Astrocyte (in vitro differentiated cells and primary cell): ENCODE results near the gene RAB5B. TPM values are rescaled to one million over a fixed set of nuclear protein-coding genes. Genes with fewer than 3 reads are reported as not detected.

ENCODE experiments used
- DNase-seq: peaks from one replicate; pipeline ENCODE4 v3.0.0-alpha.2; 2010; ENCODE audit warnings: low read depth
- FAIRE-seq: peaks from 2 replicates; lab custom pipeline; 2011; peaks lifted over from hg19 to GRCh38; lab: Jason Lieb, UNC
- H2AFZ ChIP-seq: 2 replicates; pipeline ENCODE4 v1.6.0; 2012; ENCODE audit warnings: low read depth, low read length, inconsistent platforms
- H3K27ac ChIP-seq: 2 replicates; pipeline ENCODE4 v1.5.1; 2011; ENCODE audit warnings: low read depth, low read length, inconsistent platforms
- H3K27me3 ChIP-seq: 2 replicates; pipeline ENCODE4 v1.6.0; 2011; ENCODE audit warnings: low read length, inconsistent platforms; ENCODE audit not compliant: insufficient read depth
- H3K36me3 ChIP-seq: 2 replicates; pipeline ENCODE4 v1.5.1; 2011; ENCODE audit warnings: low read length, inconsistent platforms; ENCODE audit not compliant: insufficient read depth
- H3K4me1 ChIP-seq: 2 replicates; pipeline ENCODE4 v1.5.1; 2011; ENCODE audit warnings: low read length, inconsistent platforms; ENCODE audit not compliant: insufficient read depth
- H3K4me2 ChIP-seq: 2 replicates; pipeline ENCODE4 v1.6.0; 2012; ENCODE audit warnings: low read length, inconsistent platforms
- H3K4me3 ChIP-seq: 2 replicates; pipeline ENCODE4 v1.5.1; 2011; ENCODE audit warnings: low read depth, mild to moderate bottlenecking, low read length, inconsistent platforms; ENCODE audit not compliant: insufficient read depth
- H3K79me2 ChIP-seq: 2 replicates; pipeline ENCODE4 v1.6.0; 2012; ENCODE audit warnings: mild to moderate bottlenecking, low read length, inconsistent platforms; ENCODE audit not compliant: insufficient read depth
- H3K9ac ChIP-seq: 2 replicates; pipeline ENCODE4 v1.6.0; 2012; ENCODE audit warnings: mild to moderate bottlenecking, low read length, inconsistent platforms
- H3K9me3 ChIP-seq: 2 replicates; pipeline ENCODE4 v1.5.1; 2012; ENCODE audit warnings: low read depth, mild to moderate bottlenecking, low read length, inconsistent platforms; ENCODE audit not compliant: insufficient read depth
- H4K20me1 ChIP-seq: 2 replicates; pipeline ENCODE4 v1.6.0; 2012; ENCODE audit warnings: low read length, inconsistent platforms; ENCODE audit not compliant: insufficient read depth
- H3K27ac Mint-ChIP-seq: one replicate; pipeline ENCODE4 v1.8.0; 2021; ENCODE audit warnings: mild to moderate bottlenecking, mixed read lengths; ENCODE audit not compliant: unreplicated experiment
- H3K27me3 Mint-ChIP-seq: one replicate; pipeline ENCODE4 v1.8.0; 2021; ENCODE audit warnings: low read depth, mixed read lengths; ENCODE audit not compliant: unreplicated experiment
- H3K36me3 Mint-ChIP-seq: one replicate; pipeline ENCODE4 v1.8.0; 2021; ENCODE audit warnings: low read depth, mixed read lengths; ENCODE audit not compliant: unreplicated experiment
- H3K4me1 Mint-ChIP-seq: one replicate; pipeline ENCODE4 v1.8.0; 2021; ENCODE audit warnings: low read depth, mixed read lengths; ENCODE audit not compliant: unreplicated experiment
- H3K4me3 Mint-ChIP-seq: one replicate; pipeline ENCODE4 v1.8.0; 2021; ENCODE audit warnings: mild to moderate bottlenecking, moderate library complexity, mixed read lengths; ENCODE audit not compliant: unreplicated experiment
- H3K9me3 Mint-ChIP-seq: one replicate; pipeline ENCODE4 v1.8.0; 2021; ENCODE audit warnings: mild to moderate bottlenecking, mixed read lengths; ENCODE audit not compliant: unreplicated experiment
- CTCF ChIP-seq: IDR thresholded peaks from 2 replicates; pipeline ENCODE4 v1.5.1; 2011; ENCODE audit warnings: low read depth, mild to moderate bottlenecking, inconsistent platforms, low read length, moderate library complexity; ENCODE audit not compliant: insufficient read depth
- EZH2 ChIP-seq: IDR thresholded peaks from 2 replicates; pipeline ENCODE4 v1.6.1; 2012; ENCODE audit warnings: mild to moderate bottlenecking, low read length, inconsistent platforms; ENCODE audit not compliant: insufficient read depth
- total RNA-seq: library from RNA; stranded (reverse); gene quantifications from 2 replicates; pipeline ENCODE4 v1.2.1, GENCODE V29; 2021

The RAB5B gene
- total RNA-seq, 1 donor from 2014 or later: 127 TPM

- no peaks in the 10 kb centered on the region for H3K36me3 ChIP-seq
- H3K9me3 Mint-ChIP-seq: no peaks in the 10 kb centered on the region
- TF ChIP-seq EZH2 (no peak), CTCF (no peak)
These were observed 4.5 kb upstream of the RAB5B start for GRCh38 chr12:55969356-55969755.

DNA sequence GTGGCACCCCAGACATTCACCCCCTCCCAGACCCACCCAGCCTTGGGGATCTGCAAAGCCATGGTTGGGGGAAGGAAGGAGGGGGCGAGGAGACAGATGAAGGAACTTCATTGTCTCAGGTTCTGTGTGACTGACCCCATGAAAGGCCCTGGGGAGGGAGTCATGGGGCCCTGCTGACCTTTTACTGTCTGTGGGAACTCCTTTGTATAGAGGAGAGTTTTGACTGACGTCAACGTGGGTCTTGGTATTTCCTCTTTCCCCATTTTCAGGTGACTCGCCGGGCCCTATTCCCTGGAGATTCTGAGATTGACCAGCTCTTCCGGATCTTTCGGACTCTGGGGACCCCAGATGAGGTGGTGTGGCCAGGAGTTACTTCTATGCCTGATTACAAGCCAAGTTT lies 3.1 kb upstream of the RAB5B start:
- Histone ChIP-seq H3K9ac (no peak overlapping the region), H3K4me3 (no peak overlapping the region), H3K36me3 (no peaks in the 10 kb centered on the region), H3K79me2 (peaks cover 42% of the 10 kb centered on the region), H2AFZ (no peak overlapping the region), H3K4me2 (no peak overlapping the region), H3K27ac (peak overlapping the region; percentile 93), H4K20me1 (peaks cover 7% of the 10 kb centered on the region), H3K27me3 (no peaks in the 10 kb centered on the region), H3K9me3 (no peaks in the 10 kb centered on the region), H3K4me1 (peaks cover 26% of the 10 kb centered on the region)
- Mint-ChIP-seq H3K9me3 (no peaks in the 10 kb centered on the region), H3K27ac (peak overlapping the region; percentile 43), H3K4me1 (peaks cover 22% of the 10 kb centered on the region), H3K4me3 (peak overlapping the region; percentile 29), H3K36me3 (no peaks in the 10 kb centered on the region), H3K27me3 (no peaks in the 10 kb centered on the region)
- TF ChIP-seq EZH2 (no peak), CTCF (no peak)
- no peak for FAIRE-seq
- no peak for DNase-seq

More at GRCh38 chr12:55969356-55969755, 4.5 kb upstream of the RAB5B start:
- no peaks in the 10 kb centered on the region for H4K20me1 ChIP-seq
- Mint-ChIP-seq H3K27me3 (no peaks in the 10 kb centered on the region), H3K4me3 (no peak overlapping the region), H3K36me3 (no peaks in the 10 kb centered on the region), H3K27ac (no peak overlapping the region), H3K4me1 (peaks cover 19% of the 10 kb centered on the region)
- no peak for FAIRE-seq
- no peak for DNase-seq
- H3K27me3 ChIP-seq: no peaks in the 10 kb centered on the region
- no peaks in the 10 kb centered on the region for H3K9me3 ChIP-seq
- peaks cover 27% of the 10 kb centered on the region for H3K79me2 ChIP-seq
- no peak overlapping the region for H3K9ac ChIP-seq
- H3K27ac ChIP-seq: no peak overlapping the region
- peaks cover 27% of the 10 kb centered on the region for H3K4me1 ChIP-seq
- no peak overlapping the region for H3K4me2 ChIP-seq
- no peak overlapping the region for H3K4me3 ChIP-seq
- H2AFZ ChIP-seq: no peak overlapping the region

- Histone ChIP-seq H3K27ac (peak overlapping the region; percentile 93), H2AFZ (no peak overlapping the region)
- H3K4me3 Mint-ChIP-seq: no peak overlapping the region
These were observed 1.8 kb upstream of the RAB5B start for GRCh38 chr12:55972042-55972441.

More at GRCh38 chr12:55972042-55972441, 1.8 kb upstream of the RAB5B start:
- no peaks in the 10 kb centered on the region for H3K9me3 ChIP-seq
- H3K4me2 ChIP-seq: peak overlapping the region; percentile 98
- peaks cover 2% of the 10 kb centered on the region for H3K36me3 Mint-ChIP-seq
- H3K4me3 ChIP-seq: no peak overlapping the region
- no peaks in the 10 kb centered on the region for H3K27me3 ChIP-seq
- no peaks in the 10 kb centered on the region for H3K9me3 Mint-ChIP-seq
- FAIRE-seq (no peak), DNase-seq (peak; percentile 63)
- H3K79me2 ChIP-seq: peaks cover 50% of the 10 kb centered on the region
- H4K20me1 ChIP-seq: peaks cover 18% of the 10 kb centered on the region
- H3K9ac ChIP-seq: no peak overlapping the region
- H3K36me3 ChIP-seq: no peaks in the 10 kb centered on the region
- H3K4me1 ChIP-seq: peaks cover 20% of the 10 kb centered on the region
- H3K27ac Mint-ChIP-seq: no peak overlapping the region
- no peak for TF ChIP-seq EZH2
- TF ChIP-seq CTCF: no peak
- H3K4me1 Mint-ChIP-seq: peaks cover 19% of the 10 kb centered on the region
- no peaks in the 10 kb centered on the region for H3K27me3 Mint-ChIP-seq
